ENCODE measurements around the gene MOV10. TPM values are rescaled to one million over a fixed set of nuclear protein-coding genes. Genes with fewer than 3 reads are reported as not detected.

Gene MOV10
- total RNA-seq, 1 donor from 2014 or later: 36.4 TPM

- intact Hi-C loops (cut with micrococcal nuclease): no loop called here
- H3K27ac Mint-ChIP-seq: no peak overlapping the region
- CTCF ChIA-PET: no interaction called here
- no peak for TF ChIP-seq CTCF (IDR thresholded peaks at IDR 0.05)
- H3K9me3 Mint-ChIP-seq: no peaks in the 10 kb centered on the region
- POLR2A ChIA-PET: interaction anchor here (0.6 kb wide), 1 partner anchor 309 kb away, joined by 3 read pairs; no protein-coding TSS in a partner anchor
- DNase-seq (no peak), ATAC-seq (ENCODE audit: low read depth) (no peak)
- H3K4me1 Mint-ChIP-seq: peaks cover 11% of the 10 kb centered on the region
- H3K36me3 Mint-ChIP-seq (ENCODE audit: low read depth): no peaks in the 10 kb centered on the region
- H3K27me3 Mint-ChIP-seq: peaks cover 4% of the 10 kb centered on the region
- no peak overlapping the region for H3K4me3 Mint-ChIP-seq
These were observed 55.5 kb downstream of the MOV10 start for GRCh38 chr1:112729909-112730308.

DNA sequence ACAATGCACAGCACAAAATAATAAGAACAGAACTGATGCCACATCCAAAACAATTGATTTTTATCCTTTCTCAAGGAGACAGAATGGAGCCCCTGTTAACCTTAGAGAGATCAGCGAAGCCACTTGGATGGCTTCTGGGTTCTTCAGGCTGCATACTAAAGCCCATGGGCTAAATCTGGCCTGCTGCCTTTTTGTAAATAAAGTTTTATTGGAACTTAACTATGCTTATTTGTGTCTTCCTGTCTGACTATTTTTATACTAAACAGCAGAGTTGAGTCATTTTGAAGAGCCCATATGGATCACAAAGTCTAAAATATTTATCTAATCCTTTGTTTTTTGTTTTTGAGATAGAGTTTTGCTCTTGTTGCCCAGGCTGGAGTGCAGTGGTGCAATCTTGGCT, 57.0 kb downstream of the MOV10 start:
- no peak for ATAC-seq (ENCODE audit: low read depth)
- intact Hi-C loops (cut with micrococcal nuclease): no loop called here
- Mint-ChIP-seq H3K9me3 (no peaks in the 10 kb centered on the region), H3K4me3 (no peak overlapping the region), H3K27ac (no peak overlapping the region), H3K4me1 (peaks cover 11% of the 10 kb centered on the region), H3K27me3 (peaks cover 4% of the 10 kb centered on the region), H3K36me3 (ENCODE audit: low read depth) (no peaks in the 10 kb centered on the region)
- no peak for TF ChIP-seq CTCF (IDR thresholded peaks at IDR 0.05)
- CTCF ChIA-PET: interaction anchor here (1.2 kb wide), 1 partner anchor 13 kb away, joined by 3 read pairs; a partner anchor contains a TSS
- DNase-seq: no peak
- POLR2A ChIA-PET: no interaction called here

DNA sequence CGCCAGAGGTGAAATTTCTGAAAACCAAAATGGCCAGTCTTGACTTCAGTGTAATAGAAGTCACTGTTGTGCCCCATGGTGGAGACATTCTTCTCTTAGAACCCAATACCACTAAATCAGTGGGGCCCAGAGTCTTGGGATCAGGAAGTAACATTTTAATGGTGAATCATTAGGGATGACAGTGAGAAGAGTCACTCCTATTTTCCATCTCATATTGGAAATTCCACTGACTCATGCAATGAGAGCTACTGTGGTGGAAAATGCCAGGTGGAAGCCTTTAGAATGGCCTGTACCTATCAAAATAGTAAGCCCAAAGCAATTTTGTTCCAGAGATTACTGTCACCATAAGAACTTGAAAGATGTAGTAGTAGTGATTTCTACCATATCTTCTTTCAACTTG, 61.3 kb downstream of the MOV10 start:
- Mint-ChIP-seq H3K9me3 (no peaks in the 10 kb centered on the region), H3K27ac (no peak overlapping the region), H3K27me3 (peaks cover 25% of the 10 kb centered on the region), H3K36me3 (ENCODE audit: low read depth) (no peaks in the 10 kb centered on the region), H3K4me3 (no peak overlapping the region), H3K4me1 (peaks cover 11% of the 10 kb centered on the region)
- ChIA-PET CTCF (no interaction called here), POLR2A (no interaction called here)
- ATAC-seq (ENCODE audit: low read depth) (no peak), DNase-seq (no peak)
- intact Hi-C loops (cut with micrococcal nuclease): no loop called here
- no peak for TF ChIP-seq CTCF (IDR thresholded peaks at IDR 0.05)

GRCh38 chr1:112737573-112737972, 63.1 kb downstream of the MOV10 start:
- ATAC-seq (ENCODE audit: low read depth): no peak
- Mint-ChIP-seq H3K27ac (no peak overlapping the region), H3K36me3 (ENCODE audit: low read depth) (no peaks in the 10 kb centered on the region), H3K4me3 (no peak overlapping the region), H3K9me3 (no peaks in the 10 kb centered on the region), H3K4me1 (peaks cover 6% of the 10 kb centered on the region), H3K27me3 (peaks cover 39% of the 10 kb centered on the region)
- POLR2A ChIA-PET: no interaction called here
- no peak for DNase-seq
- no peak for TF ChIP-seq CTCF (IDR thresholded peaks at IDR 0.05)
- CTCF ChIA-PET: no interaction called here
- intact Hi-C loops (cut with micrococcal nuclease): no loop called here

DNA sequence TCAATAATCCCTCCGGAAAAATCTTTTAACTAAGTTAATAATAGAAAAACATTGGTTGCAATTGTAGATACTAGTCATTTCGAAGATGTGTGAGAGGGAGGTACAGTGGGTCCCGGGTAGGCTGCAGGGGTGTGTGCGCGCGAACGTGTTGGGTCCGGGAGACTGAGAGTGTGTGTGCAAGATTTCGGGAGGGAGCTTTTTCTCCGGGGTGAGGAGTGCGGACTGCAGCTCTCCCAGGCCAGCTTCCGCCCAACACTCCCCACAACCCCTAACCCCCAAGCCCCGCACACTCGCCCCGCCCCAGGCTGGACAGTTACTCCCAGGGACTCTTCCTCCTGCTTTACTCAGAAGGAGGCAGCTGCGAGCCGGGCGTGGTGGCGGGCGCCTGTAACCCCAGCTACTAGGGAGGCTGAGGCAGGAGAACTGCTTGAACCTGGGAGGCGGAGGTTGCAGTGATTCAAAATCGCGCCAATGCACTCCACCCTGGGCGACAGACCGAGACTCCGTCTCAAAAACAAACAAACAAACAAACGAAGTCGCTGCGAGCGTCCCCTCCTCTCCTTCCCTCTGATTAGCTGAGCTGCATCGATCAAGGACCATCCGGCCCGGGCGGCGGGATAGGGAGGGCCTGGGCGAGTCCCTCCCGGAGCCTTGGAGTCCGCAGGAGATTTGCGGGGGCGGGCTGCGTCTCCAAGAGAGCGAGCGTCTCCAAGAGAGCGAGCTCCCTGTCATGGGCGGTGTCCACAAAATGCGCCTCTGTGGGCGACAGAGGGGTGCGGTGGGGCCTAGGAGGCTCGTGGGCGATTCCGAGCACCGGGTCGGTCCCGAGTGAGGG, 68.9 kb downstream of the MOV10 start:
- peaks cover 7% of the 10 kb centered on the region for H3K4me1 Mint-ChIP-seq
- ATAC-seq (ENCODE audit: low read depth): no peak
- no peak for DNase-seq
- intact Hi-C loops (cut with micrococcal nuclease): no loop called here
- H3K9me3 Mint-ChIP-seq: no peaks in the 10 kb centered on the region
- no peak for TF ChIP-seq CTCF (IDR thresholded peaks at IDR 0.05)
- H3K27me3 Mint-ChIP-seq: peaks cover 66% of the 10 kb centered on the region
- ChIA-PET CTCF (no interaction called here), POLR2A (no interaction called here)
- no peaks in the 10 kb centered on the region for H3K36me3 Mint-ChIP-seq (ENCODE audit: low read depth)
- no peak overlapping the region for H3K27ac Mint-ChIP-seq
- H3K4me3 Mint-ChIP-seq: no peak overlapping the region
